HUES6 (cell line): ENCODE results near the gene SLC39A12.

ENCODE experiments used
- H3K27ac ChIP-seq: 2 replicates; pipeline ENCODE4 v1.7.0; 2013; ENCODE audit warnings: low read depth, mild to moderate bottlenecking, low read length, inconsistent platforms
- H3K27me3 ChIP-seq: 2 replicates; pipeline ENCODE4 v1.6.1; 2013; ENCODE audit warnings: low read length; ENCODE audit not compliant: control insufficient read depth, insufficient read depth
- H3K36me3 ChIP-seq: 2 replicates; pipeline ENCODE4 v1.6.1; 2013; ENCODE audit warnings: low read length; ENCODE audit not compliant: control insufficient read depth, insufficient read depth
- H3K4me1 ChIP-seq: 2 replicates; pipeline ENCODE4 v1.6.1; 2013; ENCODE audit warnings: low read length; ENCODE audit not compliant: control insufficient read depth, insufficient read depth
- H3K4me3 ChIP-seq: 2 replicates; pipeline ENCODE4 v1.5.1; 2013; ENCODE audit warnings: low read depth, low read length
- H3K9ac ChIP-seq: one replicate; pipeline ENCODE4 v1.6.1; 2013; ENCODE audit warnings: mild to moderate bottlenecking, low read length
- H3K9me3 ChIP-seq: 2 replicates; pipeline ENCODE4 v1.6.1; 2013; ENCODE audit warnings: low read depth, low read length; ENCODE audit not compliant: control insufficient read depth, insufficient read depth

The SLC39A12 gene

GRCh38 chr10:17993361-17993760 lies 41.6 kb downstream of the SLC39A12 start:
- Histone ChIP-seq H3K9me3 (no peaks in the 10 kb centered on the region), H3K27ac (no peak overlapping the region), H3K27me3 (no peaks in the 10 kb centered on the region), H3K4me1 (no peaks in the 10 kb centered on the region), H3K9ac (no peak overlapping the region), H3K36me3 (no peaks in the 10 kb centered on the region), H3K4me3 (no peak overlapping the region)

GRCh38 chr10:18000601-18001000 lies 48.9 kb downstream of the SLC39A12 start:
- Histone ChIP-seq H3K9me3 (no peaks in the 10 kb centered on the region), H3K9ac (no peak overlapping the region), H3K4me1 (peaks cover 6% of the 10 kb centered on the region), H3K36me3 (no peaks in the 10 kb centered on the region), H3K27ac (no peak overlapping the region), H3K4me3 (no peak overlapping the region), H3K27me3 (no peaks in the 10 kb centered on the region)

GRCh38 chr10:18005445-18005780 lies 53.7 kb downstream of the SLC39A12 start:
- Histone ChIP-seq H3K27me3 (no peaks in the 10 kb centered on the region), H3K9me3 (no peaks in the 10 kb centered on the region), H3K36me3 (no peaks in the 10 kb centered on the region), H3K4me3 (no peak overlapping the region), H3K4me1 (peaks cover 17% of the 10 kb centered on the region), H3K27ac (no peak overlapping the region), H3K9ac (no peak overlapping the region)

GRCh38 chr10:18005781-18006456 lies 54.2 kb downstream of the SLC39A12 start:
- H3K27me3 ChIP-seq = no peaks in the 10 kb centered on the region
- no peak overlapping the region for H3K9ac ChIP-seq
- H3K4me3 ChIP-seq = no peak overlapping the region
- no peaks in the 10 kb centered on the region for H3K36me3 ChIP-seq
- no peaks in the 10 kb centered on the region for H3K9me3 ChIP-seq
- H3K27ac ChIP-seq = no peak overlapping the region
- H3K4me1 ChIP-seq = peaks cover 17% of the 10 kb centered on the region

- H3K4me3 ChIP-seq = no peak overlapping the region
These were observed 57.3 kb downstream of the SLC39A12 start for GRCh38 chr10:18008986-18009385.

GRCh38 chr10:18010050-18010449 lies 58.3 kb downstream of the SLC39A12 start:
- H3K4me1 ChIP-seq = peaks cover 17% of the 10 kb centered on the region
- no peaks in the 10 kb centered on the region for H3K27me3 ChIP-seq
- H3K9me3 ChIP-seq = no peaks in the 10 kb centered on the region
- H3K4me3 ChIP-seq = no peak overlapping the region
- no peak overlapping the region for H3K27ac ChIP-seq
- no peaks in the 10 kb centered on the region for H3K36me3 ChIP-seq
- H3K9ac ChIP-seq = no peak overlapping the region

More at GRCh38 chr10:18008986-18009385, 57.3 kb downstream of the SLC39A12 start:
- H3K36me3 ChIP-seq = no peaks in the 10 kb centered on the region
- H3K9ac ChIP-seq = no peak overlapping the region
- H3K27ac ChIP-seq = no peak overlapping the region
- H3K9me3 ChIP-seq = no peaks in the 10 kb centered on the region
- no peaks in the 10 kb centered on the region for H3K27me3 ChIP-seq
- H3K4me1 ChIP-seq = peaks cover 17% of the 10 kb centered on the region

GRCh38 chr10:18020523-18020922 lies 68.8 kb downstream of the SLC39A12 start:
- no peaks in the 10 kb centered on the region for H3K4me1 ChIP-seq
- H3K4me3 ChIP-seq = no peak overlapping the region
- peaks cover 9% of the 10 kb centered on the region for H3K9me3 ChIP-seq
- H3K9ac ChIP-seq = no peak overlapping the region
- no peaks in the 10 kb centered on the region for H3K27me3 ChIP-seq
- no peaks in the 10 kb centered on the region for H3K36me3 ChIP-seq
- H3K27ac ChIP-seq = no peak overlapping the region

GRCh38 chr10:18021725-18022480 lies 70.2 kb downstream of the SLC39A12 start:
- Histone ChIP-seq H3K9ac (no peak overlapping the region), H3K4me1 (no peaks in the 10 kb centered on the region), H3K36me3 (no peaks in the 10 kb centered on the region), H3K27me3 (no peaks in the 10 kb centered on the region), H3K9me3 (peaks cover 5% of the 10 kb centered on the region), H3K27ac (no peak overlapping the region), H3K4me3 (no peak overlapping the region)

GRCh38 chr10:18043148-18044006 lies 91.7 kb downstream of the SLC39A12 start:
- Histone ChIP-seq H3K9ac (no peak overlapping the region), H3K4me1 (0 out of 2 replicates have a peak, but pooled peaks cover 5% of the 10 kb centered on the region), H3K36me3 (no peaks in the 10 kb centered on the region), H3K27ac (no peak overlapping the region), H3K4me3 (no peak overlapping the region), H3K27me3 (no peaks in the 10 kb centered on the region), H3K9me3 (no peaks in the 10 kb centered on the region)

GRCh38 chr10:18044976-18045720 lies 93.4 kb downstream of the SLC39A12 start:
- Histone ChIP-seq H3K27me3 (no peaks in the 10 kb centered on the region), H3K4me1 (0 out of 2 replicates have a peak, but pooled peaks cover 5% of the 10 kb centered on the region), H3K9me3 (no peaks in the 10 kb centered on the region), H3K27ac (no peak overlapping the region), H3K4me3 (no peak overlapping the region), H3K36me3 (no peaks in the 10 kb centered on the region), H3K9ac (no peak overlapping the region)
